Body of pancreas (tissue), 4 donors: Measurements from ENCODE around the gene ZNF79. TPM values are rescaled to one million over a fixed set of nuclear protein-coding genes. Genes with fewer than 3 reads are reported as not detected.

Experiments used
- ATAC-seq: fragments of 150-250 bp; one replicate; pipeline ENCODE4 v1.9.1; 2016
- DNase-seq, 4 donors: peaks; one replicate each; pipeline ENCODE4 v3.0.0-alpha.2; 2019
- H3K27ac ChIP-seq, 4 donors: fragments of 200-600 bp; sonication (generic); 1 replicate in 3 of 4; 2 replicates in 1 of 4; pipeline versions ENCODE4 v1.5.1 to v1.6.1; 2016 to 2019; ENCODE audit warnings: mild to moderate bottlenecking in 1 of 4, mixed read lengths in 1 of 4, moderate library complexity in 1 of 4
- H3K27me3 ChIP-seq, 2 donors: fragments of 200-600 bp; sonication (generic); one replicate each; pipeline ENCODE4 v1.6.0; 2016; ENCODE audit warnings: mild to moderate bottlenecking in 1 of 2
- H3K36me3 ChIP-seq, 2 donors: fragments of 200-600 bp; sonication (generic); replicated peaks in 1 of 2; 2 replicates each; pipeline ENCODE4 v1.5.1; 2016; ENCODE audit warnings: low read depth in 2 of 2; ENCODE audit not compliant: insufficient read depth in 1 of 2
- H3K4me1 ChIP-seq: fragments of 200-600 bp; sonication (generic); one replicate; pipeline ENCODE4 v1.6.0; 2016
- H3K4me3 ChIP-seq, 2 donors: fragments of 200-600 bp; sonication (generic); 1 replicate in 1 of 2; 2 replicates in 1 of 2; pipeline ENCODE4 v1.5.1; 2016 to 2019
- H3K9me3 ChIP-seq, 3 donors: fragments of 200-600 bp; sonication (generic); 1 replicate in 2 of 3; 2 replicates in 1 of 3; pipeline ENCODE4 v1.5.1; 2016
- POLR2A ChIP-seq, 3 donors: fragments of 450-650 bp; IDR thresholded peaks; one replicate each; pipeline ENCODE4 v1.6.1; 2016; ENCODE audit warnings: antibody characterized with exemption in 3 of 3, mild to moderate bottlenecking in 2 of 3
- WGBS, 2 donors: methylation state at CpG; one replicate each; pipeline ENCODE4 v1.1.5; 2017; 5-methylcytosine and 5-hydroxymethylcytosine counted together
- intact Hi-C: fragments of 100-400 bp; cut with DNase I; formaldehyde crosslinking; loops from one replicate; pipeline ENCODE4 v1.15.1; 2023
- total RNA-seq, 2 donors: library from RNA; depleted of rRNA; stranded (reverse); fragments of >200 nt; gene quantifications; one replicate each; pipeline ENCODE4 v1.1.0, GENCODE V29; 2016
- TF ChIP-seq, protein P1 (sequence below), 7 experiments: fragments of 450-650 bp in 4 of 7; fragments of 200-600 bp in 3 of 7; sonication (generic) in 3 of 7; IDR thresholded peaks; one replicate each; pipeline ENCODE4 v1.5.1; 2016 to 2019; ENCODE audit warnings: antibody characterized with exemption in 7 of 7

ZNF79 gene
- total RNA-seq, 2 donors from 2014 or later, result 4.7 to 11.5 TPM

DNA sequence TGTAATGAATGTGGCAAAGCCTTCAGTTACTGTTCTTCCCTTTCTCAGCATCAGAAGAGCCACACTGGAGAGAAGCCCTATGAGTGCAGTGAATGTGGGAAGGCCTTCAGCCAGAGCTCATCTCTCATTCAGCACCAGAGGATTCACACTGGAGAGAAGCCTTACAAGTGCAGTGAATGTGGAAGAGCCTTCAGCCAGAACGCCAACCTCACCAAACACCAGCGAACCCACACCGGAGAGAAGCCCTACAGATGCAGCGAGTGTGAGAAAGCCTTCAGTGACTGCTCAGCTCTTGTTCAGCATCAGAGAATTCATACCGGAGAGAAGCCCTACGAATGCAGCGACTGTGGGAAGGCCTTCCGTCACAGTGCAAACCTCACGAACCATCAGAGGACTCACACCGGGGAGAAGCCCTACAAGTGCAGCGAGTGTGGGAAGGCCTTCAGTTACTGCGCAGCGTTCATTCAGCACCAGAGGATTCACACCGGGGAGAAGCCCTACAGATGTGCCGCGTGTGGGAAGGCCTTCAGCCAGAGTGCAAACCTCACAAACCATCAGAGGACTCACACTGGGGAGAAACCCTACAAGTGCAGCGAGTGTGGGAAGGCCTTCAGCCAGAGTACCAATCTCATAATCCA lies 20.2 kb downstream of the ZNF79 start:
- Histone ChIP-seq H3K27ac (peak overlapping the region in 1 of 4 donors; percentile 17), H3K36me3 (peaks cover 10 to 28% of the 10 kb centered on the region in 2 donors), H3K4me3 (no peak overlapping the region), H3K27me3 (no peaks in the 10 kb centered on the region), H3K9me3 (no peaks in the 10 kb centered on the region), H3K4me1 (peaks cover 21% of the 10 kb centered on the region)
- 91 to 94% methylated on average over 17 of the region's 17 CpGs for WGBS, 2 donors
- ATAC-seq (no peak), DNase-seq (no peak)
- intact Hi-C loops, result no loop called here
- TF ChIP-seq POLR2A (IDR thresholded peaks at IDR 0.05), result no peak
- TF ChIP-seq, protein P1, sequence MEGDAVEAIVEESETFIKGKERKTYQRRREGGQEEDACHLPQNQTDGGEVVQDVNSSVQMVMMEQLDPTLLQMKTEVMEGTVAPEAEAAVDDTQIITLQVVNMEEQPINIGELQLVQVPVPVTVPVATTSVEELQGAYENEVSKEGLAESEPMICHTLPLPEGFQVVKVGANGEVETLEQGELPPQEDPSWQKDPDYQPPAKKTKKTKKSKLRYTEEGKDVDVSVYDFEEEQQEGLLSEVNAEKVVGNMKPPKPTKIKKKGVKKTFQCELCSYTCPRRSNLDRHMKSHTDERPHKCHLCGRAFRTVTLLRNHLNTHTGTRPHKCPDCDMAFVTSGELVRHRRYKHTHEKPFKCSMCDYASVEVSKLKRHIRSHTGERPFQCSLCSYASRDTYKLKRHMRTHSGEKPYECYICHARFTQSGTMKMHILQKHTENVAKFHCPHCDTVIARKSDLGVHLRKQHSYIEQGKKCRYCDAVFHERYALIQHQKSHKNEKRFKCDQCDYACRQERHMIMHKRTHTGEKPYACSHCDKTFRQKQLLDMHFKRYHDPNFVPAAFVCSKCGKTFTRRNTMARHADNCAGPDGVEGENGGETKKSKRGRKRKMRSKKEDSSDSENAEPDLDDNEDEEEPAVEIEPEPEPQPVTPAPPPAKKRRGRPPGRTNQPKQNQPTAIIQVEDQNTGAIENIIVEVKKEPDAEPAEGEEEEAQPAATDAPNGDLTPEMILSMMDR (IDR thresholded peaks at IDR 0.05), result no peak

DNA sequence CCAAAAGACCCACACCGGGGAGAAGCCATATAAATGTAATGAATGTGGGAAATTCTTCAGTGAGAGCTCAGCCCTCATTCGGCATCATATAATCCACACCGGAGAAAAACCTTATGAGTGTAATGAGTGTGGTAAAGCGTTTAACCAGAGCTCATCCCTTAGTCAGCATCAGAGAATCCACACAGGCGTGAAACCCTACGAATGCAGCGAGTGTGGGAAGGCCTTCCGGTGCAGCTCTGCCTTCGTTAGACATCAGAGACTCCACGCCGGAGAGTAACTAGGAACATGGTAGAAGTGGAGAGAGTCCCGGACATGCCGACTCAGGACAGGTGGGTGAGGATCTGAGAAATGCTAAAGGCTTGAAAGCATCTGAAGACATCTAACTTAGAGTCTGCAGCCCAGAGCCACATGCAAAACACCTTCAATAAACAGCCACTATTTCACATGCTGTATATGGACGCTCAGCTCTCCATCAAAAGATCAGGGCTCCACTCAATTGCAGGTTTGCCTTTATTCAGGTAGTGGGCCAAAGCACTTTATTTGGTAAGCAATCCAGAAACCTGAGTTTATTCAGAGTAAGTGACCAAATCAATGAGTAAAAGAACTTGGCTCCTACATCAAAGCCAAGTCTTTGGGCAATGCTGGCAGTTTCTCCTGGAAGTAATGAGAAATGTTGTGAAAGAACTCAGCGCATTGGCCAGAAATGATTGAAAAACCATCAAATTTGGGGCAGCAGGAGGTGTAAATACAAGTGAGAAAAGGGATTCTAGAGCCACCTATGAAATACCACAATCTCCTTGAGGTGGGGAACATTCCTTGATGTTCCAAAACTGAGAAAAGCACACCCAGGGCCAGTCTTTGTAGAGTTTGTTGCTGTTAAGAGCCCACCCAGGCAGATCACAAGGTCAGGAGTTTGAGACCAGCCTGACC lies 21.0 kb downstream of the ZNF79 start:
- ATAC-seq (peak; percentile 45), DNase-seq (no peak)
- Histone ChIP-seq H3K36me3 (peaks cover 10 to 26% of the 10 kb centered on the region in 2 donors), H3K27me3 (no peaks in the 10 kb centered on the region), H3K4me1 (peaks cover 29% of the 10 kb centered on the region), H3K27ac (peak overlapping the region in 1 of 4 donors; percentile 34), H3K4me3 (no peak overlapping the region), H3K9me3 (no peaks in the 10 kb centered on the region)
- TF ChIP-seq, protein P1 (IDR thresholded peaks at IDR 0.05), result no peak
- no peak for TF ChIP-seq POLR2A (IDR thresholded peaks at IDR 0.05)
- 88 to 90% methylated on average over 15 of the region's 15 CpGs for WGBS, 2 donors
- intact Hi-C loops, result no loop called here

DNA sequence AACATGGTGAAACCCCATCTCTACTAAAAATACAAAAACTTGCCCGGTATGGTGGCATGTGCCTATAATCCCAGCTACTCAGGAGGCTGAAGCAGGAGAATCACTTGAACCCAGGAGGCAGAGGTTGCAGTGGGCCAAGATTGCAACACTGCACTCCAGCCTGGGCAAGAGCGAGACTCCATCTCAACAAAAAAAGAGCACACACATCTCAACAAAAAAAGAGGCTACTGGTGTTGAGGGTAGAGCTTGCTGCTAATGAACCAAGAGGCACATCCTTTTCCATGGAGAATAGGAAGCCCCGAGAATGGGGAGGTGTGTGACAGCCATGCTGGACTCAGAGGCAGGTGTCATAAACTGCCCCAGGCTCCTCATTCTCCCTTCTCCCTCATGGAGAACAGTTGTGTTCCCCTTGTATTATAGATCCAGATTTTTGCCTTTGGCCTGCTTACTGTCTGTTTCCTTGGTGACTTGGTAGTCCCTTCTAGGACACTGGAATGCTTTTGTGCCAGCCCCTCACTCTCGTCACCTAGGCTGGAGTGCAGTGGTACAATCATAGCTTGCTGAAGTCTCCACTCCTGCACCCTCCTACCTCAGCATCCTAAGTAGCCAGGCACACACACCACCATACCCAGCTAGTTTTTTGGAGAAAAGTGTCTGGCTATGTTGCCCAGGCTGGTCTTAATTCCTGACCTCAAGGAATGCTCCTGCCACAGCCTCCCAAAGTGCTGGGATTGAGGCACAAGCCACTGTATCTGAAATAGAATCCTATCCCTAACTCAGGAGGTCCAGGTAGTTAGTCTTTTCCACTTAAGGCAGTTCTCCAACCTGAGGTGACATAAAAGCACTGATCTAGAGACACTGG lies 21.9 kb downstream of the ZNF79 start:
- Histone ChIP-seq H3K27me3 (no peaks in the 10 kb centered on the region), H3K36me3 (peaks cover 10 to 26% of the 10 kb centered on the region in 2 donors), H3K4me3 (no peak overlapping the region), H3K4me1 (peaks cover 31% of the 10 kb centered on the region), H3K9me3 (no peaks in the 10 kb centered on the region), H3K27ac (peak overlapping the region in 1 of 4 donors; percentile 34)
- intact Hi-C loops, result no loop called here
- 71 to 89% methylated on average over 4 of the region's 4 CpGs for WGBS, 2 donors
- TF ChIP-seq, protein P1 (IDR thresholded peaks at IDR 0.05), result no peak
- no peak for TF ChIP-seq POLR2A (IDR thresholded peaks at IDR 0.05)
- DNase-seq (no peak), ATAC-seq (no peak)

DNA sequence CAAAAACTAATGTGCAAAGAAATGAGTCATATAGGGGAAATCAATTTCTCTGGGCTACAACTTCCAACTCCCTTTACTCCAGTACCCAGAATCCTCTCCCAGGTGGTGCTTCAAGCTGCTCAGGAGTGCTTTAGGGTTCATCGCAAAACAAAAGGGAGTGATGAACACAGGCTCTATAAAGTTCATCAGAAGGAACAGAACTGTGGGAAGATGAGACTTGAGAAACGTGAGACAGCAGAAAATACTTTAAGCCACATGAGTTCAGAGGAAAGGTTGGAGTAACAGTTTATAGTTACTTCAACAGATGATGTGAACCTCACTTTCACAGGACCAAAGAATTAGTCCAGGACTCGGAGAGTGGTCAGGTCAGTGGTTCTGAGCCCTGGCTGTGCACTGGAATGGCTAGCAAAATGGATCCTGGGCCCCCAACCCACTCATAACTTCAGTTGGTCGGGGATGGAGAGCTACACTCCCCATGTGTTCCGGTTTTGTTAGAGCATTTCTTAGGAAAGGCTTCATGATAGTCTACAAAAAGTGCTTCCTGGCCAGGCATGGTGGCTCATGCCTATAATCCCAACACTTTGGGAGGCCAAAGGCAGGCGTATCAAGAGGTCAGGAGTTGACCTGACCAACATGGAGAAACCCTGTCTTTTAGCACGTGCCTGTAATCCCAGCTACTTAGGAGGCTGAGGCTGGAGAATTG lies 22.7 kb downstream of the ZNF79 start:
- peaks cover 10 to 22% of the 10 kb centered on the region in 2 donors for H3K36me3 ChIP-seq
- H3K27ac ChIP-seq, result peak overlapping the region in 1 of 4 donors; percentile 3

More for the DNA sequence above, 22.7 kb downstream of the ZNF79 start:
- Histone ChIP-seq H3K4me1 (peaks cover 32% of the 10 kb centered on the region), H3K9me3 (no peaks in the 10 kb centered on the region), H3K27me3 (no peaks in the 10 kb centered on the region), H3K4me3 (no peak overlapping the region)
- intact Hi-C loops, result no loop called here
- TF ChIP-seq, protein P1 (IDR thresholded peaks at IDR 0.05), result no peak
- TF ChIP-seq POLR2A (IDR thresholded peaks at IDR 0.05), result no peak
- DNase-seq, result no peak
- WGBS, 2 donors, result 90% methylated on average over 7 of the region's 7 CpGs
- ATAC-seq, result no peak
